GM12878 (cell line): ENCODE measurements around the gene GALNT16. TPM values are rescaled to one million over a fixed set of nuclear protein-coding genes. Genes with fewer than 3 reads are reported as not detected.
A peak's percentile ranks its signal among the peaks of the same experiment; 100 is the strongest.

Experiments
- ATAC-seq: fragments of 200-7000 bp; cut with Tn5 transposase; 3 replicates; pipeline ENCODE4 v1.9.1; 2020; ENCODE audit warnings: mild to moderate bottlenecking, moderate library complexity
- BruUV-seq: library from RNA; stranded (reverse); fragments of 400-500 nt; replicated peaks from 2 replicates; lab custom pipeline; 2021; lab: Mats Ljungman, UMichigan
- CTCF ChIA-PET: fragments of 300-600 bp; sonication (Branson Sonifier 250); formaldehyde crosslinking; extraction: SDS; loops from one replicate; lab custom pipeline; 2021; ENCODE audit warnings: inconsistent platforms; lab: Yijun Ruan, JAX
- POLR2A ChIA-PET: fragments of 350-600 bp; formaldehyde crosslinking; extraction: SDS; loops from one replicate; lab custom pipeline; 2021; ENCODE audit warnings: inconsistent platforms; lab: Charles Lee
- RAD21 ChIA-PET: fragments of 300-600 bp; sonication (Branson Sonifier 250); formaldehyde crosslinking; loops from one replicate; lab custom pipeline; 2023; ENCODE audit warnings: antibody characterized with exemption; ENCODE audit not compliant: unreplicated experiment; lab: Charles Lee
- SMC1A ChIA-PET: fragments of 300-600 bp; sonication (Branson Sonifier 250); formaldehyde crosslinking; loops from one replicate; lab custom pipeline; 2023; ENCODE audit not compliant: unreplicated experiment, uncharacterized antibody; lab: Charles Lee
- DNase-seq: peaks from one replicate; pipeline ENCODE4 v3.0.0-alpha.2; 2011; ENCODE audit warnings: low read depth, low spot score
- FAIRE-seq: peaks from 3 replicates; lab custom pipeline; 2011; peaks lifted over from hg19 to GRCh38; lab: Jason Lieb, UNC
- H2AFZ ChIP-seq: 2 replicates; pipeline ENCODE4 v1.6.0; 2011; ENCODE audit warnings: low read depth, low read length, control low read depth; ENCODE audit not compliant: control insufficient read depth
- H3K27ac ChIP-seq: 2 replicates; pipeline ENCODE4 v1.5.1; 2011; ENCODE audit warnings: control low read depth; ENCODE audit not compliant: control insufficient read depth, insufficient read depth
- H3K27me3 ChIP-seq, 2 experiments: replicated peaks in 1 of 2; 2 replicates each; pipeline versions ENCODE4 v1.6.0 to v1.6.1; 2011; ENCODE audit warnings: low read length in 1 of 2; ENCODE audit not compliant: control insufficient read depth in 2 of 2, insufficient read depth in 2 of 2
- H3K36me3 ChIP-seq, 2 experiments: 2 replicates each; pipeline ENCODE4 v1.5.1; 2011; ENCODE audit warnings: low read length in 1 of 2; ENCODE audit not compliant: control insufficient read depth in 2 of 2, insufficient read depth in 2 of 2
- H3K4me1 ChIP-seq: 2 replicates; pipeline ENCODE4 v1.6.1; 2011; ENCODE audit warnings: mild to moderate bottlenecking, low read length, moderate library complexity, mixed read lengths; ENCODE audit not compliant: control insufficient read depth, insufficient read depth
- H3K4me2 ChIP-seq: 2 replicates; pipeline ENCODE4 v1.6.0; 2011; ENCODE audit warnings: control low read depth; ENCODE audit not compliant: control insufficient read depth, insufficient read depth
- H3K4me3 ChIP-seq: fragments of 200-600 bp; sonication (generic); 2 replicates; pipeline ENCODE4 v1.5.1; 2016
- H3K79me2 ChIP-seq: 2 replicates; pipeline ENCODE4 v1.6.0; 2011; ENCODE audit warnings: low read length; ENCODE audit not compliant: control insufficient read depth, insufficient read depth
- H3K9ac ChIP-seq: 2 replicates; pipeline ENCODE4 v1.8.0; 2011; ENCODE audit warnings: low read length, control low read depth, mixed read lengths; ENCODE audit not compliant: control insufficient read depth, insufficient read depth
- H3K9me3 ChIP-seq: replicated peaks from 3 replicates; pipeline ENCODE4 v1.5.1; 2011; ENCODE audit warnings: mild to moderate bottlenecking, low read length; ENCODE audit not compliant: control insufficient read depth, insufficient read depth
- H4K20me1 ChIP-seq: 2 replicates; pipeline ENCODE4 v1.6.0; 2011; ENCODE audit not compliant: control insufficient read depth, insufficient read depth
- CEBPB ChIP-seq, 2 experiments: fragments of 150-350 bp in 1 of 2; IDR thresholded peaks; 2 replicates each; pipeline ENCODE4 v1.6.1; 2012 to 2014; ENCODE audit warnings: low read depth in 2 of 2, low read length in 2 of 2, borderline replicate concordance in 1 of 2, inconsistent platforms in 1 of 2
- HDGF ChIP-seq: fragments of 450-650 bp; IDR thresholded peaks from 2 replicates; pipeline ENCODE4 v1.6.1; 2016; ENCODE audit warnings: antibody characterized with exemption
- MEF2B ChIP-seq: fragments of 450-650 bp; IDR thresholded peaks from 2 replicates; pipeline ENCODE4 v1.6.1; 2018; ENCODE audit warnings: mild to moderate bottlenecking, moderate library complexity; ENCODE audit not compliant: partially characterized antibody, poor library complexity, severe bottlenecking
- MTA2 ChIP-seq: fragments of 450-650 bp; IDR thresholded peaks from 2 replicates; pipeline ENCODE4 v1.6.1; 2016; ENCODE audit warnings: low read depth, mild to moderate bottlenecking, moderate library complexity
- NRF1 ChIP-seq: conservative IDR thresholded peaks from 2 replicates; pipeline ENCODE4 v1.6.1; 2011; ENCODE audit warnings: mild to moderate bottlenecking, low read depth, low read length, improper control_type of control experiment
- RELA ChIP-seq: fragments of 450-650 bp; IDR thresholded peaks from 2 replicates; pipeline ENCODE4 v1.8.0; 2014; ENCODE audit warnings: borderline replicate concordance; ENCODE audit not compliant: partially characterized antibody
- WRNIP1 ChIP-seq: IDR thresholded peaks from 2 replicates; pipeline ENCODE4 v1.6.1; 2011; ENCODE audit warnings: low read depth, low read length, improper control_type of control experiment, borderline replicate concordance
- ZBED1 ChIP-seq: IDR thresholded peaks from 2 replicates; pipeline ENCODE4 v1.6.1; 2016; ENCODE audit warnings: borderline replicate concordance
- whole genome bisulfite sequencing: methylation state at CpG from one replicate; pipeline ENCODE4 v1.1.6; 2016; ENCODE audit warnings: low lambda C conversion rate; ENCODE audit not compliant: insufficient replicate concordance, insufficient coverage; ENCODE audit errors: missing lambda C conversion rate; 5-methylcytosine and 5-hydroxymethylcytosine counted together
- in situ Hi-C: fragments of 300-500 bp; cut with MboI; formaldehyde crosslinking; loops from 9 replicates; pipeline ENCODE4 v1.14.3; 2018; ENCODE audit warnings: mixed read lengths
- intact Hi-C: fragments of 100-400 bp; cut with micrococcal nuclease; formaldehyde crosslinking; loops from one replicate; pipeline ENCODE4 v1.14.2; 2022; ENCODE audit not compliant: unreplicated experiment
- polyA plus RNA-seq, 11 experiments: library from polyadenylated mRNA; depleted of rRNA in 4 of 11; unstranded in 6 of 11; stranded (reverse) in 5 of 11; fragments of >200 nt; fragmentation: Nextera tagmentation in 4 of 11; fragmentation: Illumina TruSeq in 1 of 11; extraction: Ambion mirVana in 4 of 11; extraction: Trizol in 1 of 11; gene quantifications; 1 replicate in 1 of 11; 2 replicates in 10 of 11; pipeline versions ENCODE4 v1.2.1 to v1.2.3, GENCODE V29; 2011 to 2016; ENCODE audit warnings: inconsistent platforms in 2 of 11, missing spikeins in 2 of 11, low read depth in 1 of 11
- total RNA-seq, 4 experiments: library from RNA; depleted of rRNA in 3 of 4; stranded (reverse); fragments of >200 nt in 3 of 4; fragmentation: Illumina TruSeq in 1 of 4; extraction: Trizol in 1 of 4; gene quantifications; 2 replicates each; pipeline versions ENCODE4 v1.2.1 to v1.2.3, GENCODE V29; 2013 to 2021

The GALNT16 gene
- total and polyA plus RNA-seq, 10 of the 15 experiments (the other 5 are each of a cell fraction or from before 2014, with no cell fraction given) = under 0.01 to 0.08 (median 0.03) TPM; not detected in 3

DNA sequence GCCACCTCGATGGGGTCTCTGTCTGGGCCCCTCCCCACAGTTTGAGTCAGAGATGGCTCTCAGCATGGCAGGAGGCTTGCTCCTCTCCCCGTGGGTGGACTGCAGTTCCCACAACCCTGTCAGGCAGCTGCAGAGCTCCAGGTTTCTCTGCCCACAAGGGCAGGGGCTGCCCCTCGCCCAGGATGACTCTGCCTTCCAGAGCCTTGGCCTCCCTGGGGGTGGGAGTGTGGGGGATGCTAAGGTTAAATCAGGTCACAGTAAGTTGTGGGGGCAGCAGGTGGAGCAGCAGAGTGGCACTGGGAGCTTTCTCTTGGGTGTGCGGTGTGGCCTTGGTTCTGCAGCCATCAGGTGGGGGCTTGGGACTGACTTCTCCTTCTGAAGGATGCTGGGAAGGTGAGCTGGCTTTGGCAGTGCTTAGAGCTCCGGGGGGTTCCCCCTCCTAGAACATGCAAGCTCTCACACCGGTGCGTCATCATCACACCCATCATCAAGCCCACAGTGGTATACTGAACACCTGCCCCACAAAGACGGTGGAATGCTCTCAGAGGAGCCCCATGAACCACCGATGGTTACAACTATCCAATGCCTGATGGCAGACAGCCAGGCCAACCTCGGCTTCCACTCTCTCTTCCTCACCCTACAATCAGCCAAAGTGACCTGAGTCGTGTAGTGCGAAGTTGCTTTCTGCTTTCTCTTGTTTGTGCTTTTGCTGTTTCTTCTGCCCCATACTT, 98.4 kb downstream of the GALNT16 start (continued):
- TF ChIP-seq CEBPB (IDR thresholded peaks at IDR 0.05; ENCODE audit: borderline replicate concordance in 1 of 2, low read depth in 2 of 2, low read length in 2 of 2) (no peak), WRNIP1 (no peak), ZBED1 (no peak), RELA (no peak), MTA2 (peak; percentile 25; the same call in 1 of the 2 replicates), MEF2B (no peak)

DNA sequence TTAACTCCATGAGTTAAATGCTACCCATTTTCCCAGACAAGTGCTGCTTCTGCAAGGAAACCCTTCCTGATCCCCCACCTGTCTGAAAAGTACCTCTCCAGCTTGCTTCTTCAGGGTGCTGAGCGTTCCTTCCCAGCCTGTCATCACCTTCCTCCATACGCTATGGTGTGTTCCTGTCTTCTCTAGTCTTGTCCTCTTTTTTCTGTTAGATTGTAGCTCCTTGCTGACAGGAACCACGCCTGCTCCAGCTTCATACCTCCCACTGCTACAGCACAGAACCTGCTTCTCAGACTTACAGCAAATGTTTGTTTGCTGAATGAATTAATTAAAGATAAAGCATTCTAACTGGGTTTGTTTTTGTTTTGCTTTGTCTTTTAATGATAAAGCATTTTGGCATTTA, 99.0 kb downstream of the GALNT16 start:
- no peak for ATAC-seq
- Histone ChIP-seq H3K4me1 (peaks cover 38% of the 10 kb centered on the region), H3K79me2 (no peaks in the 10 kb centered on the region), H3K9ac (no peak overlapping the region), H3K9me3 (no peaks in the 10 kb centered on the region)
- TF ChIP-seq HDGF (peak; percentile 11; the same call in 1 of the 2 replicates), NRF1 (no peak)
- TF ChIP-seq, all 136 proteins: peak for 1
- H3K4me3 ChIP-seq = no peak overlapping the region
- ChIA-PET SMC1A (interaction anchor here (0.7 to 4.0 kb wide), 6 partner anchors 10 to 101 kb away, joined by 3 to 24 read pairs (median 8); partner anchors contain the start of genes ERH and SLC39A9), POLR2A (interaction anchor here (0.9 to 9.1 kb wide), 7 partner anchors 7 to 37 kb away, joined by 3 to 100 read pairs (median 4); partner anchors contain the start of genes ERH and SLC39A9), RAD21 (interaction anchor here (0.9 to 11.5 kb wide), 4 partner anchors 15 to 86 kb away, joined by 3 to 143 read pairs (median 4); partner anchors contain the start of genes ERH and SLC39A9), CTCF (interaction anchor here (0.9 to 2.4 kb wide), 5 partner anchors 9 to 117 kb away, joined by 3 to 15 read pairs (median 3); no protein-coding TSS in a partner anchor)
- no peaks in the 10 kb centered on the region for H4K20me1 ChIP-seq
- in situ Hi-C loops = no loop called here
- intact Hi-C loops = loop anchor here (5.0 kb wide), 1 partner anchor 103 kb away; no protein-coding TSS in a partner anchor
- FAIRE-seq (no peak), DNase-seq (no peak)
- H3K27me3 ChIP-seq = no peaks in the 10 kb centered on the region
- no peak overlapping the region for H3K27ac ChIP-seq
- WGBS = 98% methylated on average over 3 of the region's 3 CpGs
- no peak overlapping the region for H3K4me2 ChIP-seq
- no peaks in the 10 kb centered on the region for H3K36me3 ChIP-seq
- peak overlapping the region; percentile 54 for H2AFZ ChIP-seq
- BruUV-seq = no TSS peak
